ENCODE results near the gene ULBP2. TPM values are rescaled to one million over a fixed set of nuclear protein-coding genes. Genes with fewer than 3 reads are reported as not detected.
A peak's percentile ranks its signal among the peaks of the same experiment; 100 is the strongest.
"Not testable (repeated sequence)": the region's sequence is repeated elsewhere in the genome, so short reads cannot be mapped to it uniquely, and the experiment has no call there.

Gene ULBP2
- total and polyA plus RNA-seq, 8 donors: 2.2 to 3.6 (median 2.5) TPM

DNA sequence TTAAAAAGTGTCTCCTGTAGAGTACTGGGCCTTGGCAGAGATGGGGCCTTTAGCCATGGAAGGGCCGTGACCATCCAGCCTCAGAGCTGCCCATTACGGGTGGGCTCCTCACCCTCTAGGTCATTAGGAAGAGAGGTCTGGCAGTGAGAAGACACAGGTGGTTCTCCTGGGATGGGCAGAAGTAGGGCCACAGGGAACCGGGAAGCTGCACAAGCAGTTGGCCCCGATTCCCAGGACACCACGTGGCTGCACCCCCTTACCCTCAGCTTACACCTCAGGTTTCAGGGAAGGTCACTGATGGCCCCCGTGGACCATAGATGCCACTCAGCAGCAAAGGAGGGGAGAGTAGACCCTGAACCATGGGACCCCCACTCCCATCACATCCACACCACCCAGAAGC lies 20.5 kb upstream of the ULBP2 start:
- Histone ChIP-seq H3K36me3 (no peaks in the 10 kb centered on the region), H3K27ac (no peak overlapping the region), H3K4me3 (no peak overlapping the region), H3K4me1 (peaks cover 0 to 29% of the 10 kb centered on the region in 2 donors), H3K9me3 (no peaks in the 10 kb centered on the region), H3K27me3 (peaks cover 0 to 52% of the 10 kb centered on the region in 2 donors)
- no peak for TF ChIP-seq CTCF (IDR thresholded peaks at IDR 0.05)
- no peak for ATAC-seq
- no peak for DNase-seq
- intact Hi-C loops (cut with DNase I): loop anchor here in 1 of 2 donors (10.0 kb wide), 1 partner anchor 87 kb away; no protein-coding TSS in a partner anchor

GRCh38 chr6:149922091-149922490 lies 19.7 kb upstream of the ULBP2 start:
- ATAC-seq, H3K9me3 ChIP-seq, DNase-seq, H3K27ac ChIP-seq, H3K36me3 ChIP-seq: not testable (repeated sequence)
- intact Hi-C loops (cut with DNase I): loop anchor here in 1 of 2 donors (10.0 kb wide), 1 partner anchor 87 kb away; no protein-coding TSS in a partner anchor
- Histone ChIP-seq H3K27me3 (peaks cover 0 to 60% of the 10 kb centered on the region in 2 donors), H3K4me1 (peaks cover 0 to 29% of the 10 kb centered on the region in 2 donors), H3K4me3 (peak overlapping the region in 1 of 2 donors; percentile 45)

- H3K36me3 ChIP-seq: no peaks in the 10 kb centered on the region
- DNase-seq (peak; percentile 86 to 94 (median 92)), ATAC-seq (peak; percentile 90)
- H3K4me1 ChIP-seq: peaks cover 0 to 29% of the 10 kb centered on the region in 2 donors
- H3K4me3 ChIP-seq: peak within 1 kb of the TSS; percentile 45 to 46
- no peak for TF ChIP-seq CTCF (IDR thresholded peaks at IDR 0.05)
- H3K27me3 ChIP-seq: peaks cover 0 to 64% of the 10 kb centered on the region in 2 donors
- intact Hi-C loops (cut with DNase I): loop anchor here in 1 of 2 donors (10.0 kb wide), 1 partner anchor 88 kb away; no protein-coding TSS in a partner anchor
- no peaks in the 10 kb centered on the region for H3K9me3 ChIP-seq
- H3K27ac ChIP-seq: no peak within 1 kb of the TSS
Observed at GRCh38 chr6:149922642-149923326, 19.0 kb upstream of the ULBP2 start, which contains the start of gene RAET1G. RAET1G (minus strand) TSS chr6:149923121; CDS start chr6:149923010, 111 bp downstream.

DNA sequence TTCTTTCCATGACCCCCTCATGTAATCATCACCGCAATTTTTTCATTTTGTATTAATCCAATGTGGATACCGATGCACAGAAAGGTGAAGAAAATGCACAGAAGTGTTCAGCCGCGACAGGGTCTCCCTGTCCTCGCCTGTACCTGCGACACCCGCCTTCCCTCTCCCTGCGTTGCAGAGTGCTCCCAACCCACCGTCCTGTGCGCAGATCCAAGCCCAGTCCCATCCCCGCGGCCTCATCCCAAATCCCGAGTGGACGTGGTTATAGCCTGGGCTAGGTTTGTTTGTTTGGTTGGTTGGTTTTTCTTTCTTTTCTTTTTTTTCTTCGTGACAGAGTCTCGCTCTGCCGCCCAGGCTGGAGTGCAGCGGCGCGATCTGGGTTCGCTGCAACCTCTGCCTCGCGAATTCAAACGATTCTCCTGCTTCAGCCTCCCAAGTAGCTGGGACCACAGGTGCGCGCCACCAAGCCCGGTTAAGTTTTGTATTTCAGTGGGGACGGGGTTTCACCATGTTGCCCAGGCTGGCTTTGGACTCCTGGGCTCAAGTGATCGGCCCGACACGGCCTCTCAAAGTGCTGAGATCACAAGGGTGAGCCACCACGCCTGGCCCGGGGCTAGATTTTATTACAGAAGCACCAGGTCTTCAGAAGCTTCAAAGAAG lies 18.4 kb upstream of the ULBP2 start:
- peak overlapping the region; percentile 45 to 46 for H3K4me3 ChIP-seq
- peaks cover 0 to 29% of the 10 kb centered on the region in 2 donors for H3K4me1 ChIP-seq
- no peak overlapping the region for H3K27ac ChIP-seq
- H3K27me3 ChIP-seq: peaks cover 0 to 64% of the 10 kb centered on the region in 2 donors
- ATAC-seq (peak; percentile 3), DNase-seq (no peak)
- intact Hi-C loops (cut with DNase I): loop anchor here in 1 of 2 donors (10.0 kb wide), 1 partner anchor 89 kb away; no protein-coding TSS in a partner anchor
- H3K9me3 ChIP-seq: no peaks in the 10 kb centered on the region
- no peaks in the 10 kb centered on the region for H3K36me3 ChIP-seq
- TF ChIP-seq CTCF (IDR thresholded peaks at IDR 0.05): no peak

GRCh38 chr6:149924206-149924932 lies 17.4 kb upstream of the ULBP2 start:
- intact Hi-C loops (cut with DNase I): loop anchor here in 1 of 2 donors (10.0 kb wide), 1 partner anchor 90 kb away; no protein-coding TSS in a partner anchor
- no peak for ATAC-seq

More at GRCh38 chr6:149924206-149924932, 17.4 kb upstream of the ULBP2 start:
- H3K36me3 ChIP-seq: no peaks in the 10 kb centered on the region
- H3K27ac ChIP-seq: no peak overlapping the region
- peaks cover 0 to 29% of the 10 kb centered on the region in 2 donors for H3K4me1 ChIP-seq
- TF ChIP-seq CTCF (IDR thresholded peaks at IDR 0.05): no peak
- H3K4me3 ChIP-seq: no peak overlapping the region
- DNase-seq: no peak
- H3K27me3 ChIP-seq: peaks cover 4 to 73% of the 10 kb centered on the region in 2 donors
- no peaks in the 10 kb centered on the region for H3K9me3 ChIP-seq
